Measurements from ENCODE around the gene INSL3. TPM values are rescaled to one million over a fixed set of nuclear protein-coding genes. Genes with fewer than 3 reads are reported as not detected.

The INSL3 gene
- polyA plus RNA-seq, 1 donor (not counting 4 experiments of a cell fraction or from before 2014, with no cell fraction given) = not detected

- Histone ChIP-seq H4K20me1 (ENCODE audit: control insufficient read depth, extremely low read depth, insufficient read depth, low read length) (no peaks in the 10 kb centered on the region), H3K4me1 (ENCODE audit: control insufficient read depth, extremely low read depth, insufficient read depth, low read length) (peaks cover 17% of the 10 kb centered on the region), H3K9me3 (ENCODE audit: control insufficient read depth, low read depth, low read length) (no peaks in the 10 kb centered on the region), H3K79me2 (ENCODE audit: control insufficient read depth, insufficient read depth, low read length) (no peaks in the 10 kb centered on the region), H3K27ac (ENCODE audit: control insufficient read depth, insufficient read depth, low read length) (no peak overlapping the region), H3K27me3 (ENCODE audit: control insufficient read depth, extremely low read depth, insufficient read depth, low read length) (no peaks in the 10 kb centered on the region), H3K4me3 (ENCODE audit: control insufficient read depth in 2 of 3, extremely low read depth in 1 of 3, insufficient read depth in 2 of 3, low read depth in 1 of 3, low read length in 3 of 3) (no peak overlapping the region), H2AFZ (ENCODE audit: control insufficient read depth, low read length) (peak overlapping the region; percentile 96), H3K9me1 (ENCODE audit: control insufficient read depth, extremely low read depth, insufficient read depth, low read length) (peaks cover 3% of the 10 kb centered on the region), H3K4me2 (ENCODE audit: control insufficient read depth, extremely low read depth, insufficient read depth, low read depth, low read length) (no peak overlapping the region), H3K36me3 (ENCODE audit: control insufficient read depth in 2 of 2, extremely low read depth in 1 of 2, insufficient read depth in 2 of 2, low read length in 2 of 2) (no peaks in the 10 kb centered on the region), H3K9ac (ENCODE audit: control insufficient read depth, extremely low read depth, insufficient read depth, low read length) (peak overlapping the region; percentile 22)
- dilution Hi-C loops (cut with MboI; ENCODE audit: extremely low pct_ligation_motif_present, low sequenced_read_pairs) = no loop called here
- no peak for DNase-seq (ENCODE audit: low read depth, low spot score)
- FAIRE-seq = no peak
- no peak for TF ChIP-seq CTCF (optimal IDR thresholded peaks at IDR 0.05 in 1 of 3, IDR thresholded peaks at IDR 0.05 in 1 of 3, conservative IDR thresholded peaks at IDR 0.05 in 1 of 3; ENCODE audit: extremely low read depth in 1 of 3, insufficient read depth in 2 of 3, low read length in 3 of 3)
- no peak for TF ChIP-seq EZH2 (IDR thresholded peaks at IDR 0.05; ENCODE audit: low read length)
These were observed 27.4 kb upstream of the INSL3 start for GRCh38 chr19:17848595-17849292.

GRCh38 chr19:17847538-17848366 is 26.4 kb upstream of the INSL3 start, which contains the start of gene JAK3:
Gene JAK3 (minus strand): TSS chr19:17847982. CDS start chr19:17844417, 3,565 bp downstream.
- no peaks in the 10 kb centered on the region for H3K27me3 ChIP-seq (ENCODE audit: control insufficient read depth, extremely low read depth, insufficient read depth, low read length)
- H2AFZ ChIP-seq (ENCODE audit: control insufficient read depth, low read length) = peak within 1 kb of the TSS; percentile 96
- H3K36me3 ChIP-seq (ENCODE audit: control insufficient read depth in 2 of 2, extremely low read depth in 1 of 2, insufficient read depth in 2 of 2, low read length in 2 of 2) = no peaks in the 10 kb centered on the region
- H3K4me3 ChIP-seq (ENCODE audit: control insufficient read depth in 2 of 3, extremely low read depth in 1 of 3, insufficient read depth in 2 of 3, low read depth in 1 of 3, low read length in 3 of 3) = no peak within 1 kb of the TSS
- peaks cover 17% of the 10 kb centered on the region for H3K4me1 ChIP-seq (ENCODE audit: control insufficient read depth, extremely low read depth, insufficient read depth, low read length)
- peak within 1 kb of the TSS; percentile 22 for H3K9ac ChIP-seq (ENCODE audit: control insufficient read depth, extremely low read depth, insufficient read depth, low read length)
- DNase-seq (ENCODE audit: low read depth, low spot score) (no peak), FAIRE-seq (no peak)
- H3K4me2 ChIP-seq (ENCODE audit: control insufficient read depth, extremely low read depth, insufficient read depth, low read depth, low read length) = peak within 1 kb of the TSS; percentile 22
- H4K20me1 ChIP-seq (ENCODE audit: control insufficient read depth, extremely low read depth, insufficient read depth, low read length) = no peaks in the 10 kb centered on the region
- no peaks in the 10 kb centered on the region for H3K9me3 ChIP-seq (ENCODE audit: control insufficient read depth, low read depth, low read length)
- TF ChIP-seq EZH2 (IDR thresholded peaks at IDR 0.05; ENCODE audit: low read length) (no peak), CTCF (optimal IDR thresholded peaks at IDR 0.05 in 1 of 3, IDR thresholded peaks at IDR 0.05 in 1 of 3, conservative IDR thresholded peaks at IDR 0.05 in 1 of 3; ENCODE audit: extremely low read depth in 1 of 3, insufficient read depth in 2 of 3, low read length in 3 of 3) (no peak)
- H3K27ac ChIP-seq (ENCODE audit: control insufficient read depth, insufficient read depth, low read length) = no peak within 1 kb of the TSS
- dilution Hi-C loops (cut with MboI; ENCODE audit: extremely low pct_ligation_motif_present, low sequenced_read_pairs) = no loop called here
- H3K9me1 ChIP-seq (ENCODE audit: control insufficient read depth, extremely low read depth, insufficient read depth, low read length) = peaks cover 3% of the 10 kb centered on the region
- no peaks in the 10 kb centered on the region for H3K79me2 ChIP-seq (ENCODE audit: control insufficient read depth, insufficient read depth, low read length)
